Loucy (cell line): ENCODE measurements around the gene RGMA.

Source experiments
- H2AFZ ChIP-seq: fragments of 200-600 bp; sonication (generic); 2 replicates; pipeline ENCODE4 v1.6.0; 2016; ENCODE audit warnings: antibody characterized with exemption, mild to moderate bottlenecking, low read length, moderate library complexity
- H3F3A ChIP-seq: fragments of 200-600 bp; 2 replicates; pipeline ENCODE4 v1.6.0; 2016; ENCODE audit warnings: antibody characterized with exemption, low read depth, mild to moderate bottlenecking
- H3K27me3 ChIP-seq: fragments of 200-600 bp; sonication (generic); 2 replicates; pipeline ENCODE4 v1.6.1; 2014; ENCODE audit warnings: low read length, mild to moderate bottlenecking; ENCODE audit not compliant: insufficient read depth, poor library complexity, severe bottlenecking
- H3K36me3 ChIP-seq: fragments of 200-600 bp; sonication (generic); 2 replicates; pipeline ENCODE4 v1.6.1; 2016; ENCODE audit warnings: low read length; ENCODE audit not compliant: insufficient read depth
- H3K4me1 ChIP-seq: fragments of 200-600 bp; sonication (generic); 2 replicates; pipeline ENCODE4 v1.5.1; 2014; ENCODE audit warnings: low read length, mild to moderate bottlenecking; ENCODE audit not compliant: insufficient read depth, poor library complexity, severe bottlenecking
- H3K4me2 ChIP-seq: fragments of 200-600 bp; sonication (generic); 2 replicates; pipeline ENCODE4 v1.6.0; 2014; ENCODE audit warnings: antibody characterized with exemption, low read length, low read depth, mild to moderate bottlenecking; ENCODE audit not compliant: poor library complexity, severe bottlenecking
- H3K4me3 ChIP-seq: fragments of 200-600 bp; sonication (generic); 2 replicates; pipeline ENCODE4 v1.5.1; 2014; ENCODE audit warnings: low read length, mild to moderate bottlenecking, mixed read lengths; ENCODE audit not compliant: poor library complexity, severe bottlenecking
- H3K79me2 ChIP-seq: fragments of 200-600 bp; sonication (generic); 2 replicates; pipeline ENCODE4 v1.6.1; 2014; ENCODE audit warnings: low read length; ENCODE audit not compliant: insufficient read depth
- H3K9ac ChIP-seq: fragments of 200-600 bp; sonication (generic); 2 replicates; pipeline ENCODE4 v1.6.0; 2014; ENCODE audit warnings: mild to moderate bottlenecking, low read depth, low read length, moderate library complexity; ENCODE audit not compliant: poor library complexity, severe bottlenecking
- H3K9me2 ChIP-seq: fragments of 200-600 bp; sonication (generic); replicated peaks from 2 replicates; pipeline ENCODE4 v1.6.1; 2016; ENCODE audit warnings: low read depth, low read length, mixed read lengths
- H3K9me3 ChIP-seq: fragments of 200-600 bp; sonication (generic); 2 replicates; pipeline ENCODE4 v1.6.1; 2014; ENCODE audit warnings: mild to moderate bottlenecking, antibody characterized with exemption, low read length, low read depth; ENCODE audit not compliant: insufficient read depth
- H4K20me1 ChIP-seq: fragments of 200-600 bp; sonication (generic); 2 replicates; pipeline ENCODE4 v1.6.0; 2014; ENCODE audit warnings: antibody characterized with exemption, low read length, mild to moderate bottlenecking; ENCODE audit not compliant: insufficient read depth, poor library complexity, severe bottlenecking
- CTCF ChIP-seq: fragments of 200-600 bp; sonication (generic); conservative IDR thresholded peaks from 2 replicates; pipeline ENCODE4 v1.5.1; 2014; ENCODE audit warnings: mild to moderate bottlenecking, antibody characterized with exemption, low read length
- EZH2phosphoT487 ChIP-seq: fragments of 200-600 bp; IDR thresholded peaks from 2 replicates; pipeline ENCODE4 v1.6.1; 2018; ENCODE audit warnings: antibody characterized with exemption, mild to moderate bottlenecking, moderate library complexity, borderline replicate concordance

Gene RGMA

GRCh38 chr15:93070551-93071296, 18.3 kb downstream of the RGMA start:
- Histone ChIP-seq H3K27me3 (peaks cover 47% of the 10 kb centered on the region), H3K79me2 (no peaks in the 10 kb centered on the region), H2AFZ (no peak overlapping the region), H3K9ac (no peak overlapping the region), H3K4me1 (peaks cover 17% of the 10 kb centered on the region), H4K20me1 (no peaks in the 10 kb centered on the region), H3K9me3 (no peaks in the 10 kb centered on the region), H3K4me2 (no peak overlapping the region), H3K36me3 (no peaks in the 10 kb centered on the region), H3K9me2 (no peaks in the 10 kb centered on the region), H3K4me3 (no peak overlapping the region), H3F3A (no peaks in the 10 kb centered on the region)
- no peak for TF ChIP-seq EZH2phosphoT487
- no peak for TF ChIP-seq CTCF

GRCh38 chr15:93070132-93070531, 18.9 kb downstream of the RGMA start:
- H3K79me2 ChIP-seq: no peaks in the 10 kb centered on the region
- H3K36me3 ChIP-seq: no peaks in the 10 kb centered on the region
- H3K4me2 ChIP-seq: no peak overlapping the region
- H3K4me1 ChIP-seq: peaks cover 20% of the 10 kb centered on the region
- no peak overlapping the region for H2AFZ ChIP-seq
- peaks cover 42% of the 10 kb centered on the region for H3K27me3 ChIP-seq
- H3K9me2 ChIP-seq: no peaks in the 10 kb centered on the region
- H3K9me3 ChIP-seq: no peaks in the 10 kb centered on the region
- no peak overlapping the region for H3K9ac ChIP-seq
- no peak for TF ChIP-seq CTCF
- no peak overlapping the region for H3K4me3 ChIP-seq
- H3F3A ChIP-seq: no peaks in the 10 kb centered on the region
- H4K20me1 ChIP-seq: no peaks in the 10 kb centered on the region

- Histone ChIP-seq H2AFZ (no peak overlapping the region), H3K9me2 (no peaks in the 10 kb centered on the region), H4K20me1 (no peaks in the 10 kb centered on the region), H3F3A (no peaks in the 10 kb centered on the region), H3K9me3 (no peaks in the 10 kb centered on the region), H3K4me2 (no peak overlapping the region), H3K36me3 (no peaks in the 10 kb centered on the region), H3K9ac (no peak overlapping the region), H3K27me3 (peaks cover 31% of the 10 kb centered on the region), H3K4me1 (peaks cover 34% of the 10 kb centered on the region), H3K79me2 (no peaks in the 10 kb centered on the region), H3K4me3 (no peak overlapping the region)
- TF ChIP-seq EZH2phosphoT487 (no peak), CTCF (no peak)
Measured at GRCh38 chr15:93068581-93069199, 20.3 kb downstream of the RGMA start.
